Measurements from ENCODE around the gene BRF1.
"Not testable (repeated sequence)": the region's sequence is repeated elsewhere in the genome, so short reads cannot be mapped to it uniquely, and the experiment has no call there.

GRCh38 chr14:105335231-105335542 is 34.4 kb upstream of the BRF1 start:
- TF ChIP-seq CTCF, POLR2A (IDR thresholded peaks at IDR 0.05): not testable (repeated sequence)
